Measurements from ENCODE around the gene MAST4.

The MAST4 gene

GRCh38 chr5:67058998-67059743, 463.0 kb downstream of the MAST4 start:
- no peak for DNase-seq

GRCh38 chr5:67059744-67060490, 463.7 kb downstream of the MAST4 start:
- no peak for DNase-seq

GRCh38 chr5:67061511-67061910, 465.3 kb downstream of the MAST4 start:
- no peak for DNase-seq

- no peak for DNase-seq
Observed at GRCh38 chr5:67063055-67063454, 466.9 kb downstream of the MAST4 start.

- no peak for DNase-seq
Observed at GRCh38 chr5:67063791-67064190, 467.6 kb downstream of the MAST4 start.

- DNase-seq, result no peak
Observed at GRCh38 chr5:67065237-67065636, 469.0 kb downstream of the MAST4 start.

GRCh38 chr5:67065696-67066095, 469.5 kb downstream of the MAST4 start:
- no peak for DNase-seq

GRCh38 chr5:67066815-67067214, 470.6 kb downstream of the MAST4 start:
- DNase-seq, result no peak

- no peak for DNase-seq
Observed at GRCh38 chr5:67073045-67073680, 477.0 kb downstream of the MAST4 start.

GRCh38 chr5:67077296-67077695, 481.1 kb downstream of the MAST4 start:
- DNase-seq, result no peak

- no peak for DNase-seq
Observed at GRCh38 chr5:67081261-67081660, 485.1 kb downstream of the MAST4 start.

- DNase-seq, result no peak
Observed at GRCh38 chr5:67082941-67083340, 486.7 kb downstream of the MAST4 start.

GRCh38 chr5:67085616-67086015, 489.4 kb downstream of the MAST4 start:
- no peak for DNase-seq

GRCh38 chr5:67089200-67089725, 493.1 kb downstream of the MAST4 start:
- no peak for DNase-seq

GRCh38 chr5:67090040-67090439, 493.8 kb downstream of the MAST4 start:
- no peak for DNase-seq

GRCh38 chr5:67090593-67090992, 494.4 kb downstream of the MAST4 start:
- no peak for DNase-seq

GRCh38 chr5:67092535-67092934, 496.3 kb downstream of the MAST4 start:
- DNase-seq, result no peak

GRCh38 chr5:67093279-67093678, 497.1 kb downstream of the MAST4 start:
- no peak for DNase-seq

GRCh38 chr5:67094476-67095300, 498.5 kb downstream of the MAST4 start:
- DNase-seq, result no peak

- no peak for DNase-seq
Observed at GRCh38 chr5:67095346-67096171, 499.4 kb downstream of the MAST4 start.

- no peak for DNase-seq
Observed at GRCh38 chr5:67098656-67099055, 502.5 kb downstream of the MAST4 start.

- DNase-seq, result no peak
Observed at GRCh38 chr5:67100301-67100700, 504.1 kb downstream of the MAST4 start.

All from CD4-positive, alpha-beta T cell treated with Interleukin-17A for 1 hour (primary cell).